Measurements from ENCODE around the gene TEK. TPM values are rescaled to one million over a fixed set of nuclear protein-coding genes. Genes with fewer than 3 reads are reported as not detected.

The TEK gene
- total RNA-seq, 2 donors from 2014 or later = 2.4 to 4.9 TPM

DNA sequence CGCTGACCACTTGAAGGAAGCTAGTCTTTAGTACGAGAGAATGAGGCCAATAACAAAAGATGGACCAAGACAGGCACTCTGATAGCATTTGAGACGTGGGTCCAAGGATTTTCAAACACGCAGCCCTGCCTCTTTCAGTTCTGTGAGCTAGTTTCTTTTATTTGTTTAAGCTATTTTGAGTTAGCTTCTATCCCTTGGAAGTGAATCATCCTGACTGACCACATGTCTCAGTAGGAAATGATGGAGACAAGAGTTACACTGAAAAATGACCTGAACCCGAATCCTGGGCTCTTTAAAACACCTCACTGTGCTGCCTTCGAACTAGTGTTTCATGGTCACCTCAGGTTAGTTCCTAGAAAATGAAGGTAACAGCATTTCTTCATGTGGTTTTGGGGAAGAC is 9.9 kb downstream of the TEK start:
- Histone ChIP-seq H3K9ac (ENCODE audit: extremely low read depth, low read length, poor library complexity, severe bottlenecking) (no peak overlapping the region), H3K4me1 (ENCODE audit: control insufficient read depth, insufficient read depth, low read length) (no peaks in the 10 kb centered on the region), H3K36me3 (ENCODE audit: control insufficient read depth, insufficient read depth, low read length) (no peaks in the 10 kb centered on the region), H3K27ac (ENCODE audit: low read depth, low read length) (no peak overlapping the region), H3K27me3 (ENCODE audit: control insufficient read depth, insufficient read depth, low read length, poor library complexity, severe bottlenecking) (no peaks in the 10 kb centered on the region), H3K4me3 (ENCODE audit: low read length) (no peak overlapping the region), H3K9me3 (ENCODE audit: control insufficient read depth, low read length) (no peaks in the 10 kb centered on the region)
- no peak for TF ChIP-seq CTCF (conservative IDR thresholded peaks at IDR 0.05)
- Mint-ChIP-seq H3K9me3 (no peaks in the 10 kb centered on the region), H3K36me3 (ENCODE audit: low read depth) (no peaks in the 10 kb centered on the region), H3K27me3 (ENCODE audit: insufficient read depth) (no peaks in the 10 kb centered on the region), H3K4me3 (no peak overlapping the region), H3K27ac (no peak overlapping the region), H3K4me1 (peaks cover 16% of the 10 kb centered on the region)
- DNase-seq = no peak
- 89 to 93% methylated on average over 5 to 6 of the region's 6 CpGs for WGBS, 2 experiments (ENCODE audit: insufficient coverage in 1 of 2, insufficient read length in 1 of 2)

- no peak overlapping the region for H3K27ac ChIP-seq (ENCODE audit: low read depth, low read length)
- Mint-ChIP-seq H3K4me1 (peaks cover 5% of the 10 kb centered on the region), H3K36me3 (ENCODE audit: low read depth) (no peaks in the 10 kb centered on the region), H3K4me3 (no peak overlapping the region), H3K27me3 (ENCODE audit: insufficient read depth) (no peaks in the 10 kb centered on the region), H3K9me3 (no peaks in the 10 kb centered on the region), H3K27ac (no peak overlapping the region)
- no peak for DNase-seq
- no peak overlapping the region for H3K4me3 ChIP-seq (ENCODE audit: low read length)
- H3K36me3 ChIP-seq (ENCODE audit: control insufficient read depth, insufficient read depth, low read length) = no peaks in the 10 kb centered on the region
- no peaks in the 10 kb centered on the region for H3K4me1 ChIP-seq (ENCODE audit: control insufficient read depth, insufficient read depth, low read length)
- WGBS, 2 experiments (ENCODE audit: insufficient coverage in 1 of 2, insufficient read length in 1 of 2) = 70 to 82% methylated on average over 3 of the region's 3 CpGs
- no peaks in the 10 kb centered on the region for H3K27me3 ChIP-seq (ENCODE audit: control insufficient read depth, insufficient read depth, low read length, poor library complexity, severe bottlenecking)
- H3K9me3 ChIP-seq (ENCODE audit: control insufficient read depth, low read length) = no peaks in the 10 kb centered on the region
- TF ChIP-seq CTCF (conservative IDR thresholded peaks at IDR 0.05) = no peak
- H3K9ac ChIP-seq (ENCODE audit: extremely low read depth, low read length, poor library complexity, severe bottlenecking) = no peak overlapping the region
These were observed 15.1 kb downstream of the TEK start for GRCh38 chr9:27124151-27124550.

GRCh38 chr9:27125030-27125429 is 16.0 kb downstream of the TEK start:
- Histone ChIP-seq H3K27ac (ENCODE audit: low read depth, low read length) (no peak overlapping the region), H3K36me3 (ENCODE audit: control insufficient read depth, insufficient read depth, low read length) (no peaks in the 10 kb centered on the region), H3K4me1 (ENCODE audit: control insufficient read depth, insufficient read depth, low read length) (no peaks in the 10 kb centered on the region), H3K4me3 (ENCODE audit: low read length) (no peak overlapping the region), H3K27me3 (ENCODE audit: control insufficient read depth, insufficient read depth, low read length, poor library complexity, severe bottlenecking) (no peaks in the 10 kb centered on the region), H3K9ac (ENCODE audit: extremely low read depth, low read length, poor library complexity, severe bottlenecking) (no peak overlapping the region), H3K9me3 (ENCODE audit: control insufficient read depth, low read length) (no peaks in the 10 kb centered on the region)
- Mint-ChIP-seq H3K27me3 (ENCODE audit: insufficient read depth) (no peaks in the 10 kb centered on the region), H3K27ac (no peak overlapping the region), H3K4me3 (no peak overlapping the region), H3K9me3 (no peaks in the 10 kb centered on the region), H3K36me3 (ENCODE audit: low read depth) (no peaks in the 10 kb centered on the region), H3K4me1 (peaks cover 5% of the 10 kb centered on the region)
- DNase-seq = no peak
- TF ChIP-seq CTCF (conservative IDR thresholded peaks at IDR 0.05) = no peak
- WGBS, 2 experiments (ENCODE audit: insufficient coverage in 1 of 2, insufficient read length in 1 of 2) = 86 to 100% methylated on average over 2 to 4 of the region's 4 CpGs
